ENCODE results near the gene FBN2. TPM values are rescaled to one million over a fixed set of nuclear protein-coding genes. Genes with fewer than 3 reads are reported as not detected.

FBN2 gene
- polyA plus RNA-seq, 1 experiment: 157 TPM

DNA sequence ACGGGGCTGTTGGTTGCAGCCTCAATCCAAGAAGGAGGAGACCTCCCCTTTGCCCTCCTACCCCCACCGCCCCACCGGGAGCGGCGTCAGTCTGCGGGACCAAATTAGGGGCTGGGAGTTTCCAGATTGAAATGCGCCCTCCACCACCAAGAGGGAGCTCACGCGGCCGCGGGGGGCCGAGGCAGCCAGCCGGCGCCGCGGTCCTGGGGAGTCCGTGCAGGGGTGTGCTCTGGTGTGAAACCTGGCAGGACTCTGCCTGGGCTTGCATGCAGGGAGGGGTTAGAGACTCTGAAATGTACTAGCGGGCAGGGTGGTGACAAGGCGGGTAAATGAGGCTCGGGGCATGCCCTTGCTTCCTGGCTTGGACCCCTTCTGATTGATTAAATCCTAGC, 989 bp upstream of the FBN2 start:
- Histone ChIP-seq H3K4me3 (ENCODE audit: low read depth, low read length) (peak overlapping the region; percentile 79), H3K27me3 (ENCODE audit: control insufficient read depth, insufficient read depth, low read length) (no peaks in the 10 kb centered on the region), H3K36me3 (ENCODE audit: control insufficient read depth, insufficient read depth, low read length) (0 out of 2 replicates have a peak, but pooled peaks cover 2% of the 10 kb centered on the region)
- ChIA-PET POLR2A (no interaction called here), CTCF (no interaction called here)
- DNase-seq (ENCODE audit: low read depth): no peak
- TF ChIP-seq, protein P1, sequence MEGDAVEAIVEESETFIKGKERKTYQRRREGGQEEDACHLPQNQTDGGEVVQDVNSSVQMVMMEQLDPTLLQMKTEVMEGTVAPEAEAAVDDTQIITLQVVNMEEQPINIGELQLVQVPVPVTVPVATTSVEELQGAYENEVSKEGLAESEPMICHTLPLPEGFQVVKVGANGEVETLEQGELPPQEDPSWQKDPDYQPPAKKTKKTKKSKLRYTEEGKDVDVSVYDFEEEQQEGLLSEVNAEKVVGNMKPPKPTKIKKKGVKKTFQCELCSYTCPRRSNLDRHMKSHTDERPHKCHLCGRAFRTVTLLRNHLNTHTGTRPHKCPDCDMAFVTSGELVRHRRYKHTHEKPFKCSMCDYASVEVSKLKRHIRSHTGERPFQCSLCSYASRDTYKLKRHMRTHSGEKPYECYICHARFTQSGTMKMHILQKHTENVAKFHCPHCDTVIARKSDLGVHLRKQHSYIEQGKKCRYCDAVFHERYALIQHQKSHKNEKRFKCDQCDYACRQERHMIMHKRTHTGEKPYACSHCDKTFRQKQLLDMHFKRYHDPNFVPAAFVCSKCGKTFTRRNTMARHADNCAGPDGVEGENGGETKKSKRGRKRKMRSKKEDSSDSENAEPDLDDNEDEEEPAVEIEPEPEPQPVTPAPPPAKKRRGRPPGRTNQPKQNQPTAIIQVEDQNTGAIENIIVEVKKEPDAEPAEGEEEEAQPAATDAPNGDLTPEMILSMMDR (IDR thresholded peaks at IDR 0.05; ENCODE audit: insufficient read depth, low read depth, low read length): 0 out of 2 replicates have a peak, but pooled peaks have one; percentile 7

DNA sequence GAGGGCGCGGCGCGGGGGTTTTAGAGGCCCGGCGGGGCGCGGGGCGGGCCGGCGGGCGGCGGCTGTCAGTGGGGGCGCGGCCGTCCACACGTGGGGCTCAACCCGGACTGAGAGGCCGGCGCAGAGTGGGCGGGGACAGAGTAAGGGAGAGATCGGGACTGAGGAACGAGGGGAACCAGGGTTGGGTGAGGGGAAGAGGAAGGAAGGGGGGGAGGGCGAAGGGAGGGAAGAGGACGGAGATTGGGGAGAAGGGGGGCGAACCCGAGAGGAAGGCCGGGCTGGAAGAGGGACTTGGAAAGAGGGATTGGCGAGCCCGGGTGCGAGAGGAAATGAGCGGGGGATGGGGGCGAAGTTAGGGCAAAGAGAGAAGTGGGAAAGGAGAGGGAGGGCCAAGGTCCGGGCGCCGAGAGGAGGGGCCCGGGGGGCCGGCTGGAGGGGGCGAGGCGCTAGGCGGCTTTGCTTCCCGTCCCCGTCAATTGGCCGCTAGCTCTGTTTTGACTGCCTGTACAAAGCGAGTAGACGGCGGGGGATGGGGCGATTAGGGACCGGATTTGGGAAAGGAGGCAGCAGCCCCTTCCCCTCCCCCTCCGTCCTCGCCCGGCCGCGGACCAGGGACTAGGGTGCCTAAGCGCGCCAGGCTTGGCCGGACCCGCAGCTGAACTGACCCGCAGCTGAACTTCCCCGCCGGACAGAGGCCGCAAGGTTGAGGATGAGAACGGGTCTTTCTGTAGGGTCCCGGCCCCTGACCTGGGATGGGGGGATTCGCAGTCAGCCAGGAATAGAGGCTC, 399 bp upstream of the FBN2 start:
- ChIA-PET CTCF (interaction anchor here (1.9 to 3.3 kb wide), 2 partner anchors 137 to 138 kb away, joined by 5 to 19 read pairs; no protein-coding TSS in a partner anchor), POLR2A (no interaction called here)
- peaks cover 2% of the 10 kb centered on the region; the same call in 1 of the 2 replicates for H3K36me3 ChIP-seq (ENCODE audit: control insufficient read depth, insufficient read depth, low read length)
- peak; percentile 50 for DNase-seq (ENCODE audit: low read depth)
- TF ChIP-seq, protein P1 (IDR thresholded peaks at IDR 0.05; ENCODE audit: insufficient read depth, low read depth, low read length): no peak
- peak overlapping the region; percentile 79 for H3K4me3 ChIP-seq (ENCODE audit: low read depth, low read length)
- H3K27me3 ChIP-seq (ENCODE audit: control insufficient read depth, insufficient read depth, low read length): no peaks in the 10 kb centered on the region

DNA sequence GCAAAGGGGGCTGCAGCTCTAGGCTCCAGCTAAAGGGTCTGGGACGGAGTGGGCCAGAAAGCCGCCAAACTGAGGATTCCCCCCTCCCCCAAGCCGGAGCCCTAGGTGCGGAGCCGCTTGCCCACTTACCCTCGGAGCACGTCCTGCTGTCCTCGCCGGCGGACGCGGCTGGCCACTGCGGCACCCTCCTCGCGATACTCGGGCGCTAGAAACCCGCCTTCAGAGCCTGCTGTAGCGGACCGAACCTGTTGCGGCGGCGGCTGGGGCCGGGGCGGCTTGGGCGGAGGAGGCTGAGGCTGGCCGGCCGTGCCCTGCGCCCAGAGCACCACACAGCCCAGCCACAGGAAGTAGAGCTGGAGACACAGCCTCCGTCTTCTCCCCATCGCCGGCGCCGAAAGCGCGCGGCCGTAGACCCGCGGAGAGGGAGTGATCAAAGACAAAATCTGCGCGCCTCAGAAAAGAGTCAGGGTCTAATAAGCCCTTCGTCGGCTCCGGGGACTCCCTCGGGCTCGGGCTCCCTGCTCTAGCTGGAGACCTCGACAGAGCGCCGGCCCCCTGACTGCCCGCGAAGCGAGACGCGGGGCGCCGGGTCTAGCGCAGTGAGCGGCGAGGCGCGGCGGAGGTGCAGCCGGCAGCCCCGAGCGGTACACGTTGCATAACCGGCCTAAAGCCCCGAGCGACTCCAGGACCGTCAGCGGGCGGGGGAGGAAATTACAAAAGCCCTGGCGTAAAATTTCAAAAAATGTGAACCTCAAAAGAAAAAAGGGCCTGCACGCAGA, 635 bp downstream of the FBN2 start:
- TF ChIP-seq, protein P1 (IDR thresholded peaks at IDR 0.05; ENCODE audit: insufficient read depth, low read depth, low read length): no peak
- no peaks in the 10 kb centered on the region for H3K27me3 ChIP-seq (ENCODE audit: control insufficient read depth, insufficient read depth, low read length)
- DNase-seq (ENCODE audit: low read depth): no peak
- peaks cover 5% of the 10 kb centered on the region for H3K36me3 ChIP-seq (ENCODE audit: control insufficient read depth, insufficient read depth, low read length)
- POLR2A ChIA-PET: no interaction called here
- CTCF ChIA-PET: interaction anchor here (1.0 to 3.3 kb wide), 6 partner anchors 11 to 973 kb away, joined by 3 to 19 read pairs (median 4); no protein-coding TSS in a partner anchor
- peak overlapping the region; percentile 79 for H3K4me3 ChIP-seq (ENCODE audit: low read depth, low read length)

DNA sequence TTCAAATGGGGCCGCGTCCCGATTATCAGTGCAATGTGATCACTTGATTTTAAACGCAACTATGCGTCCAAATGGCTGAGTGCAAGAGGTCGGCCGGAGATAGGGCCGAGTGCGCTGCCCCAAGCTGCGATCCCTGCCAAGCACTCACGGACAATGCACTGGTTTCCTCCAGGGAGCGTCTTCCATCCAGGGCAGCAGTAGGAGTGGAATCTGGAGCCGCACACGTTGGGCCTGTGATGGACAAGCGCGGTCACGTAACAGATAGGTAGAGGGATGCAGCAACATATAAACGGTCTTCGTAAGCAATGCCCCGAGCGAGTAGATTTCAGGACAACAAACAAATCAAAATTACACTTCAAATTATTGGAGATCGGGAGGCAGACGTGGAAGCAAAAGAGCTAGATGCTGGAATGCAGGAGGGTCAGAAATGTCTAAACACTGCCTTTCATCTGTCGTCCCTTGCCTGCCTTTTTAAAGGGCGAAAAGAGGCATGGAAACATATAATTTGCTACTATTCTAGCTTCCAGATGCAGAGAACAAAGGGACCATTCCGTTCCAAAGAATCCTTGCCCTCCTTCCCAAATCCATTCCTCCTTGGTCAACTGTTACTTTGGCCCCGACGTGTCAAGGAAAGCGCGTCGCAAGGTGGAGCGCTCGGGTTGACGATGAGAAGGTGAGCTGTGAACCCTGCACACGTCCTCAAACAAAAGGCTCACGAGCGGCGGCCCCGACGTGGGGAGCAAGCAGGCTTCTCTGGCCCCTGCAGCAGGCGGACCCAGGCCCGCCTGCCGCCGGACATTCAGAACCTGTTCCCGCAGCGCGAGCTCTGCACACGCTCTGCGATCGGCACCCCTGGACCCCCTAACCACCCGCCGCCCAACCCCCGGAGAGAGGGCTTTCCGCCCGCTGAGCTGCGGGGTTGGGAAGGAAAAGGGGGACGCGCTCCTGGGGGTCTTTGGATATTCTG, 1.5 kb downstream of the FBN2 start:
- POLR2A ChIA-PET: no interaction called here
- Histone ChIP-seq H3K27me3 (ENCODE audit: control insufficient read depth, insufficient read depth, low read length) (no peaks in the 10 kb centered on the region), H3K36me3 (ENCODE audit: control insufficient read depth, insufficient read depth, low read length) (peaks cover 6% of the 10 kb centered on the region), H3K4me3 (ENCODE audit: low read depth, low read length) (peak overlapping the region; percentile 79)
- DNase-seq (ENCODE audit: low read depth): no peak
- TF ChIP-seq, protein P1 (IDR thresholded peaks at IDR 0.05; ENCODE audit: insufficient read depth, low read depth, low read length): 0 out of 2 replicates have a peak, but pooled peaks have one; percentile 1
- CTCF ChIA-PET: interaction anchor here (1.0 to 3.3 kb wide), 6 partner anchors 10 to 972 kb away, joined by 3 to 19 read pairs (median 4); no protein-coding TSS in a partner anchor
